Hepatocyte (in vitro differentiated cells): Measurements from ENCODE around the gene CSH2. TPM values are rescaled to one million over a fixed set of nuclear protein-coding genes. Genes with fewer than 3 reads are reported as not detected.

Experiments used
- DNase-seq: peaks from one replicate; pipeline ENCODE4 v3.0.0-alpha.2; 2016; ENCODE audit warnings: low spot score
- H2AFZ ChIP-seq: fragments of 200-600 bp; sonication (generic); 2 replicates; pipeline ENCODE4 v1.6.0; 2016; ENCODE audit warnings: antibody characterized with exemption, mild to moderate bottlenecking
- H3K27ac ChIP-seq: fragments of 200-600 bp; sonication (generic); 2 replicates; pipeline ENCODE4 v1.5.1; 2016; ENCODE audit warnings: mild to moderate bottlenecking
- H3K27me3 ChIP-seq: fragments of 200-600 bp; sonication (generic); 2 replicates; pipeline ENCODE4 v1.6.1; 2016
- H3K36me3 ChIP-seq: fragments of 200-600 bp; sonication (generic); replicated peaks from 2 replicates; pipeline ENCODE4 v1.5.1; 2016; ENCODE audit warnings: low read depth; ENCODE audit not compliant: insufficient read depth
- H3K4me1 ChIP-seq: fragments of 200-600 bp; sonication (generic); 2 replicates; pipeline ENCODE4 v1.5.1; 2016; ENCODE audit warnings: mild to moderate bottlenecking, moderate library complexity; ENCODE audit not compliant: insufficient read depth
- H3K4me2 ChIP-seq: fragments of 200-600 bp; sonication (generic); 2 replicates; pipeline ENCODE4 v1.6.0; 2016
- H3K4me3 ChIP-seq: fragments of 200-600 bp; sonication (generic); 2 replicates; pipeline ENCODE4 v1.5.1; 2016; ENCODE audit warnings: mild to moderate bottlenecking
- H3K79me2 ChIP-seq: fragments of 200-600 bp; sonication (generic); 2 replicates; pipeline ENCODE4 v1.6.0; 2017; ENCODE audit warnings: mild to moderate bottlenecking
- H3K9me2 ChIP-seq: fragments of 200-600 bp; sonication (generic); replicated peaks from 2 replicates; pipeline ENCODE4 v1.6.0; 2017; ENCODE audit warnings: mild to moderate bottlenecking; ENCODE audit not compliant: insufficient read depth
- H3K9me3 ChIP-seq: fragments of 200-600 bp; sonication (generic); 2 replicates; pipeline ENCODE4 v1.5.1; 2016; ENCODE audit warnings: low read depth, mild to moderate bottlenecking
- H4K20me1 ChIP-seq: fragments of 200-600 bp; sonication (generic); 2 replicates; pipeline ENCODE4 v1.6.0; 2016; ENCODE audit warnings: mild to moderate bottlenecking; ENCODE audit not compliant: insufficient read depth, poor library complexity, severe bottlenecking
- EZH2 ChIP-seq: fragments of 200-600 bp; sonication (generic); IDR thresholded peaks from 2 replicates; pipeline ENCODE4 v1.6.1; 2016; ENCODE audit warnings: antibody characterized with exemption, mild to moderate bottlenecking, borderline replicate concordance
- EZH2phosphoT487 ChIP-seq: fragments of 200-600 bp; sonication (generic); IDR thresholded peaks from one replicate; pipeline ENCODE4 v1.6.1; 2018; ENCODE audit warnings: antibody characterized with exemption, mild to moderate bottlenecking, low read depth, moderate library complexity; ENCODE audit not compliant: unreplicated experiment, severe bottlenecking
- WGBS: methylation state at CpG from one replicate; pipeline ENCODE4 v1.1.6; 2016; ENCODE audit warnings: low lambda C conversion rate; ENCODE audit errors: missing lambda C conversion rate; 5-methylcytosine and 5-hydroxymethylcytosine counted together
- polyA plus RNA-seq: library from polyadenylated mRNA; unstranded; fragments of >200 nt; fragmentation: Nextera tagmentation; extraction: Ambion mirVana; gene quantifications from 2 replicates; pipeline ENCODE4 v1.2.1, GENCODE V29; 2016
- total RNA-seq: library from RNA; depleted of rRNA; stranded (reverse); fragments of >200 nt; gene quantifications from 2 replicates; pipeline ENCODE4 v1.2.3, GENCODE V29; 2014
- TF ChIP-seq, protein P1 (sequence below): fragments of 200-600 bp; sonication (generic); IDR thresholded peaks from 2 replicates; pipeline ENCODE4 v1.5.1; 2016; ENCODE audit warnings: antibody characterized with exemption, mild to moderate bottlenecking; ENCODE audit not compliant: poor library complexity

CSH2 gene
- total and polyA plus RNA-seq, 2 experiments from 2014 or later: 1.4 TPM; not detected in 1

DNA sequence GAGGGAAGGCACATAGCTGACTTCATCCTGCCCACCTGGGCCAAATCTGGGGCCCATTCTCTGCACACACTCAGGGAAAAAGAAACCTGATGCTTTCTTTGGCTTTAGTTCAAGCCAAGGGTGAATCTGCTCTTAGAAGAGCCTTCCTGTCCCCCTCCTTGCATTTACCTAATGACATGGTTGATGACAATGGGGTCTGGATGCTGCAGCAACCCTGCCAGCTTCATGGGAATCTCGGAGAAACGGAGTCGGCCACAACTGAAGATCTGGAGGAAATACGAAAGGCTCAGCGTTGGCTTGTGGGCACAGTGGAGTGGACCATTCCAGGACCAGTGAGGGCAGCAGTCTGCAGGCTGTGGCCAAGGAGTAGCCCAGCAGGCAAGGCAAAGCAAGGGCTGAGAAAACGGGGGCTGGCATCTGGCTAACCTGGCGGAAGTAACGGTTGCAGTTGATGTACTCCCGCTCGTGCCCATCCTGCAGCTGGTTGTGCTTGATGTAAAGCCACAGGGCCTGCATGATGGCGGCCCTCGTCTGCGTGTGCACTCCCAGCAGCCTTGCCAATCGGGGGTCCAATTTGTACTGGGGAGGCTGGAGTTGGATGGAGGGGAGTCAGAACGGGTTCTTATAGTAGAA lies 39.6 kb downstream of the CSH2 start:
- DNase-seq: no peak
- Histone ChIP-seq H3K79me2 (peaks cover 47% of the 10 kb centered on the region), H3K4me3 (no peak overlapping the region), H3K36me3 (peaks cover 4% of the 10 kb centered on the region), H3K4me2 (no peak overlapping the region), H3K9me2 (no peaks in the 10 kb centered on the region), H3K27ac (no peak overlapping the region), H3K9me3 (no peaks in the 10 kb centered on the region), H2AFZ (no peak overlapping the region), H4K20me1 (peaks cover 10% of the 10 kb centered on the region), H3K4me1 (peaks cover 14% of the 10 kb centered on the region), H3K27me3 (no peaks in the 10 kb centered on the region)
- TF ChIP-seq EZH2: no peak
- TF ChIP-seq EZH2phosphoT487: no peak
- TF ChIP-seq, protein P1, sequence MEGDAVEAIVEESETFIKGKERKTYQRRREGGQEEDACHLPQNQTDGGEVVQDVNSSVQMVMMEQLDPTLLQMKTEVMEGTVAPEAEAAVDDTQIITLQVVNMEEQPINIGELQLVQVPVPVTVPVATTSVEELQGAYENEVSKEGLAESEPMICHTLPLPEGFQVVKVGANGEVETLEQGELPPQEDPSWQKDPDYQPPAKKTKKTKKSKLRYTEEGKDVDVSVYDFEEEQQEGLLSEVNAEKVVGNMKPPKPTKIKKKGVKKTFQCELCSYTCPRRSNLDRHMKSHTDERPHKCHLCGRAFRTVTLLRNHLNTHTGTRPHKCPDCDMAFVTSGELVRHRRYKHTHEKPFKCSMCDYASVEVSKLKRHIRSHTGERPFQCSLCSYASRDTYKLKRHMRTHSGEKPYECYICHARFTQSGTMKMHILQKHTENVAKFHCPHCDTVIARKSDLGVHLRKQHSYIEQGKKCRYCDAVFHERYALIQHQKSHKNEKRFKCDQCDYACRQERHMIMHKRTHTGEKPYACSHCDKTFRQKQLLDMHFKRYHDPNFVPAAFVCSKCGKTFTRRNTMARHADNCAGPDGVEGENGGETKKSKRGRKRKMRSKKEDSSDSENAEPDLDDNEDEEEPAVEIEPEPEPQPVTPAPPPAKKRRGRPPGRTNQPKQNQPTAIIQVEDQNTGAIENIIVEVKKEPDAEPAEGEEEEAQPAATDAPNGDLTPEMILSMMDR: no peak
- WGBS: 96% methylated on average over 15 of the region's 15 CpGs

DNA sequence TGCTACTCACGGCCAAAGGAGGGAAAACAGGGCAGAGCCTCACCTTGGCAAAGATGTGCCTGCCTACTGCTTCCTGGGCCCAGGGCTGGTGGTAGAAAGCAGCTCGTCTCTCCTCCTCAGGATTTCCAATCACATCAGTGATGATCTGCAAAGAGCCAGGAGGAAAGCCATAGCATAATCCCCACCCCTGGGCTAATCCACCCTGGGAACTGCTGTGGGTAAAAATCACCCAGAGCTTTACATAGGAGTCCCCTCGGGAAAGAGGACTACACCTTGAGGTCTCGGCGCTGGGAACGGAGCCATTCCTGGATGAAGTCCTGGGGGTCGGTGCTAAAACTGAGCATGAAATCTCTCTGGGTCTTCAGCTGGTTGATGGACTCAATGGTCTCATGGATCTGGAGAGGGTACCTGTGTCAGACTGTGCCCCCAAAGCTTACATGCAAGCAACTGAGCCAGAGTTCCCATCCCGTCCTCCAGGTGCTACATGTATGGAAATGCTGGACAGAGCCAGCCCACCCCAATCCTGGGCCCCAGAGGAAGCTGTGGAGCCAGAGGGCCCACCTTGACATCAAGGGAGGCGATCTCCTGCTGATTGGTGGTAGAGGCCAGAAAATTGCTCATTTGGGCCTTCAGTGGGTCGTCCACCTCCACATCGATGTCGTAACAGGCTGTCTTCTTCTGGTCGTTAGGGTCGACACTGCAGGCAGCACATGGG lies 40.3 kb downstream of the CSH2 start:
- peaks cover 47% of the 10 kb centered on the region for H3K79me2 ChIP-seq
- H3K4me1 ChIP-seq: peaks cover 14% of the 10 kb centered on the region
- no peak overlapping the region for H3K27ac ChIP-seq
- no peaks in the 10 kb centered on the region for H3K27me3 ChIP-seq
- no peak overlapping the region for H3K4me3 ChIP-seq
- H3K4me2 ChIP-seq: no peak overlapping the region
- peaks cover 4% of the 10 kb centered on the region for H3K36me3 ChIP-seq
- peaks cover 5% of the 10 kb centered on the region for H4K20me1 ChIP-seq
- no peaks in the 10 kb centered on the region for H3K9me2 ChIP-seq
- no peaks in the 10 kb centered on the region for H3K9me3 ChIP-seq
- 95% methylated on average over 14 of the region's 14 CpGs for WGBS
- H2AFZ ChIP-seq: no peak overlapping the region
- DNase-seq: no peak
- TF ChIP-seq, protein P1: no peak
- TF ChIP-seq EZH2phosphoT487: no peak
- no peak for TF ChIP-seq EZH2

- H3K9me2 ChIP-seq: no peaks in the 10 kb centered on the region
- H4K20me1 ChIP-seq: no peaks in the 10 kb centered on the region
- WGBS: 86% methylated on average over 2 of the region's 2 CpGs
- peaks cover 12% of the 10 kb centered on the region for H3K4me1 ChIP-seq
- peaks cover 45% of the 10 kb centered on the region for H3K79me2 ChIP-seq
- no peak overlapping the region for H3K27ac ChIP-seq
- TF ChIP-seq EZH2phosphoT487: no peak
- TF ChIP-seq EZH2: no peak
- TF ChIP-seq, protein P1: no peak
- H3K27me3 ChIP-seq: no peaks in the 10 kb centered on the region
- no peak overlapping the region for H3K4me2 ChIP-seq
- H3K36me3 ChIP-seq: peaks cover 4% of the 10 kb centered on the region
- H3K9me3 ChIP-seq: no peaks in the 10 kb centered on the region
- H2AFZ ChIP-seq: no peak overlapping the region
- no peak overlapping the region for H3K4me3 ChIP-seq
- no peak for DNase-seq
Observed at GRCh38 chr17:63832455-63832854, 41.0 kb downstream of the CSH2 start.
